Measurements from ENCODE around the gene ANTXR1. TPM values are rescaled to one million over a fixed set of nuclear protein-coding genes. Genes with fewer than 3 reads are reported as not detected.

The ANTXR1 gene
- total RNA-seq, 1 donor from 2014 or later = 81.2 TPM

DNA sequence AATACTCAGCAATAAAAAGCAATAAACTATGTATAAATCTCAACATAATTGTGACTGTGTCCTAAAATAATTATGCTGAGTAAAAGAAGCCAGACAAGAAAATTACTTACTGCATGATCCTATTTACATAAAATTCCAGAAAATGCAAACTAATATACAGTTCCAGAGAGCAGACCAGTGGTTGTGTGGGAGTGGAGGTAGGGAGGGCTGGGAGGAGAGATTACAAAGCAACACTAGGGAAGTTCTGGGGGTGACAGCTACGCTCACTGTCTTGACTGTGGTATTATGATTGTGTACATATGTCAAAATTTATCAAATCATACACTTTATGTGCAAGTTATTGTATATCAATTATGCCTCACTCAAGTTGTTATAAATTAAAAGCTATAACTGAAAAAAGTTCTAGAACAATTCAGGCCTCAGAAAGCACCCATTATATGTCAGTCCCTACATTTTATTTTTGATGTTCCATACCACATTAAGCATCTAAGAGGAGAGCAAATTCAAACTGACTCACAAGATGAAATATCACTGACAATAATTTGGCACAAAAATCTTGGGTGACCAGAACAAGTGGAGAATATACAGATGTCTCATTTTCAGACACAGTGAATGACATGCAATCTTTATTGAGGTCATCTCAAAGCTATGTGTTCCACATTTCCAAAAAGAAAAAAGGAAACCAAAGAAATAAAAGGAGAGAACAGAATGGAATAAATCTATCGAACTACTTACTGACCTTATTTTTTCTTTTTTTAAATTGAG lies 85.1 kb downstream of the ANTXR1 start:
- Histone ChIP-seq H3K27ac (no peak overlapping the region), H3K36me3 (peaks cover 3% of the 10 kb centered on the region), H3K4me3 (no peak overlapping the region), H3K27me3 (no peaks in the 10 kb centered on the region), H3K9me3 (no peaks in the 10 kb centered on the region), H3K4me1 (peaks cover 19% of the 10 kb centered on the region)
- DNase-seq (no peak), ATAC-seq (peak; percentile 42)
- intact Hi-C loops (cut with DNase I) = no loop called here
- TF ChIP-seq, protein P1, sequence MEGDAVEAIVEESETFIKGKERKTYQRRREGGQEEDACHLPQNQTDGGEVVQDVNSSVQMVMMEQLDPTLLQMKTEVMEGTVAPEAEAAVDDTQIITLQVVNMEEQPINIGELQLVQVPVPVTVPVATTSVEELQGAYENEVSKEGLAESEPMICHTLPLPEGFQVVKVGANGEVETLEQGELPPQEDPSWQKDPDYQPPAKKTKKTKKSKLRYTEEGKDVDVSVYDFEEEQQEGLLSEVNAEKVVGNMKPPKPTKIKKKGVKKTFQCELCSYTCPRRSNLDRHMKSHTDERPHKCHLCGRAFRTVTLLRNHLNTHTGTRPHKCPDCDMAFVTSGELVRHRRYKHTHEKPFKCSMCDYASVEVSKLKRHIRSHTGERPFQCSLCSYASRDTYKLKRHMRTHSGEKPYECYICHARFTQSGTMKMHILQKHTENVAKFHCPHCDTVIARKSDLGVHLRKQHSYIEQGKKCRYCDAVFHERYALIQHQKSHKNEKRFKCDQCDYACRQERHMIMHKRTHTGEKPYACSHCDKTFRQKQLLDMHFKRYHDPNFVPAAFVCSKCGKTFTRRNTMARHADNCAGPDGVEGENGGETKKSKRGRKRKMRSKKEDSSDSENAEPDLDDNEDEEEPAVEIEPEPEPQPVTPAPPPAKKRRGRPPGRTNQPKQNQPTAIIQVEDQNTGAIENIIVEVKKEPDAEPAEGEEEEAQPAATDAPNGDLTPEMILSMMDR (IDR thresholded peaks at IDR 0.05) = no peak

- no peak overlapping the region for H3K4me3 ChIP-seq
- peaks cover 7% of the 10 kb centered on the region for H3K36me3 ChIP-seq
- no peak for DNase-seq
- no peak for ATAC-seq
- peaks cover 19% of the 10 kb centered on the region for H3K4me1 ChIP-seq
- no peaks in the 10 kb centered on the region for H3K9me3 ChIP-seq
- no peaks in the 10 kb centered on the region for H3K27me3 ChIP-seq
- intact Hi-C loops (cut with DNase I) = no loop called here
- H3K27ac ChIP-seq = peak overlapping the region; percentile 56
- TF ChIP-seq, protein P1 (IDR thresholded peaks at IDR 0.05) = no peak
Observed at GRCh38 chr2:69099541-69099940, 86.6 kb downstream of the ANTXR1 start.

GRCh38 chr2:69100220-69100723 lies 87.3 kb downstream of the ANTXR1 start:
- intact Hi-C loops (cut with DNase I) = no loop called here
- ATAC-seq = peak; percentile 50

DNA sequence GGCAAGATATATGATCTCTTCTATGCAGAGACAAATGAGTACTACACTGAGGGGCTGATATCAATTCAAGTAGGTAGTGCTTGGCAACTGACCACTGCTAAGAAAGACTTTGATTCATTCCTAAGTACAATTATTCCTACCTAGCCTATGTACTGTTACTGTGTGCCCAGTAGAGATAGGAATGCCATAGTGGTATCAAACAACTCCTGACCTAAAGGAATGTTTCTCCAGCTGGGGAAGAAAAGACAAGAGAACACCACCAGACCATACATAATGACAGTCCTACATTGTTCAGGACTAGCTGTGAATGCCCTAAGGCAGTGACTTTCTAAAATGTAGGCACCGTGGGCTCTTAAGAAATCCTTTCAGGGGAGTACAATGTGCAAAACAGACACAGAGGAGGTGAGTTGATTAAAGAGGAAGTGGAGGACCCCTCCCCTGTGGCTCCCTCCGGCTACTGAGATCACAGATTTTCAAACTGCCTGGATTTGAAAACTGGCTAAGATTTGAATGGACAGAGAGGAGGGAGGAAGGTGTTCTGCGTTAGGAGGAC lies 89.1 kb downstream of the ANTXR1 start:
- Histone ChIP-seq H3K36me3 (peaks cover 7% of the 10 kb centered on the region), H3K27ac (no peak overlapping the region), H3K4me1 (peaks cover 13% of the 10 kb centered on the region), H3K4me3 (no peak overlapping the region), H3K9me3 (no peaks in the 10 kb centered on the region), H3K27me3 (no peaks in the 10 kb centered on the region)
- ATAC-seq (no peak), DNase-seq (no peak)
- TF ChIP-seq, protein P1 (IDR thresholded peaks at IDR 0.05) = no peak
- intact Hi-C loops (cut with DNase I) = no loop called here

More at GRCh38 chr2:69100220-69100723, 87.3 kb downstream of the ANTXR1 start:
- Histone ChIP-seq H3K27ac (no peak overlapping the region), H3K36me3 (peaks cover 7% of the 10 kb centered on the region), H3K4me1 (peaks cover 19% of the 10 kb centered on the region), H3K27me3 (no peaks in the 10 kb centered on the region), H3K9me3 (no peaks in the 10 kb centered on the region), H3K4me3 (no peak overlapping the region)
- TF ChIP-seq, protein P1 (IDR thresholded peaks at IDR 0.05) = no peak
- DNase-seq = no peak

DNA sequence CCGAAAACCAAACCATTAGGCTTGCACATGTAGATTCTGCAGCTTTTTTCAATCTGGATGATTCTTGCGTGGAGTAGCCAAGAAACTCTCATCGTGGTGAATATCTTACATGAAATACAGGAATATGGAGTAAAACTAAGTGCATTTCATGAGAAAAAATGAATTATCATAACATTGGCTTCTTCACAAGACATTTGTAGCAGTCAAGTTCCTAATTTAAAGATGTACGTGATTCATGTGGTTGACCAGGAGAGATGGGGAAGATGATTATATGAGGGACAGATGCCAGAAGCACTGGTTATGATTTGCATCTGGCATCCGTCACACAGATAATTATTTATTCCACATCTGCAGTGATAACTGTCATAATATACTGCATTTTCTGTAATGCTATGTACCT lies 90.4 kb downstream of the ANTXR1 start:
- Histone ChIP-seq H3K4me1 (peaks cover 2% of the 10 kb centered on the region), H3K27ac (no peak overlapping the region), H3K27me3 (no peaks in the 10 kb centered on the region), H3K4me3 (no peak overlapping the region), H3K9me3 (no peaks in the 10 kb centered on the region), H3K36me3 (peaks cover 7% of the 10 kb centered on the region)
- intact Hi-C loops (cut with DNase I) = no loop called here
- no peak for DNase-seq
- ATAC-seq = no peak
- TF ChIP-seq, protein P1 (IDR thresholded peaks at IDR 0.05) = no peak
